GM10266 (cell line): Measurements from ENCODE around the gene DCAF11.

Source experiments
- DNase-seq: peaks from one replicate; pipeline ENCODE4 v3.0.0; 2012; ENCODE audit errors: extremely low spot score
- CTCF ChIP-seq: IDR thresholded peaks from 2 replicates; pipeline ENCODE4 v1.5.1; 2012; ENCODE audit warnings: mild to moderate bottlenecking, low read depth; ENCODE audit not compliant: control insufficient read depth, insufficient read depth; ENCODE audit errors: missing control alignments

DCAF11 gene

GRCh38 chr14:24144451-24144850 is 29.9 kb downstream of the DCAF11 start:
- DNase-seq = no peak
- no peak for TF ChIP-seq CTCF

DNA sequence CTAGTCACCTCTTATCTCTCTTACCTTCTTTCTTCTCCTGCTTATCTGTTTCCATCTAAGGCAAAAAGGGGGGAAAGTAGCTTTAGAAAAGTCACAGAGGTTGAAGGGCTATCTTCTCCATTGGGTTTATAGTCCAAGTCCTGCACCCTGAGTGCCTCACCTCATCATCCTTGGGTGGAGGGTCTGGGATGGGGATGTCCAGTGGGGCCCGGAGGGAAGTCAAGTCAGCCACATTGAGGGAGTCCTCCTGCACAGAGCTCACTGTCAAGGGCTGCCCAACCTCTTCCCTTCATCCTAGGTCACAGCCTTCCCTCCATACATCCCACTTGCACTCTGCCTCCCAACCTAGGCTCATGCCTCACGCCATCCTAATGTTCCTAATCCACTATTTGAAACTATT is 30.6 kb downstream of the DCAF11 start:
- TF ChIP-seq CTCF = no peak
- DNase-seq = no peak

DNA sequence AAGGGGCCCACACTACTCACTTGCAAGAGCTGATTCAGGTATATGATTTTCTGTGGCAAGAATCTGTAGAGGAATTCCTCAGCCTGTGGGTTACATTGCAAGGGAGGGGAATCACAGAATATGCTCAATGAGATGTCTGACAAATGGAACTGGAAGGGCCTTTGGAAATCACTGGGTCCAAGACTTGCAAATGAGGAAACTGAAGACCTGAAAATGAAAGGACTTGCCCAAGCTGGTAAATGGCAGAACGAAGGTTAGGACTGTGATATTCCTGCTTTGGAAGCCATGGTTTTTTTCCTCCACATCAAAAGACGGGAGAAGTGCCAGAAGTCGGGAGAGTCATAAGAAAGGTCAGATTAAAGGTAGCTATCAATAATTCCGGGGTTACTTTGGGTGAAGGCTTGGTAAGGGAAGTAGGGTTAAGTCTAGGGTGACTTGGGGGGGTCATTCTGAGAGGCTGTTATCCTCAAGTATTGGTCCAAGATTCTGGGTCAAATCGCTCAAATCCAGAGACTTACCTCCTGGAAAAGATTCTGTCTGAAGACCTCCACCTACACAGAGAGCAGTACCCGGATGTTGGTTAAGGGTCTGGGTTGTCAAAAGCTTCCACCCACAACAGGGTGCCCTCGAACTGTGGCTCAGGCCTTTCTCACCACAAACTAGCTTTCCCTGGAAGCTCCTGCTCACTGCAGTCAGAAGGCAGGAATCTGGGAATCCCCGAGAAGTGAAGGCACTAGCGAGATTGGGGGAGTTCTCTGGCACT is 31.3 kb downstream of the DCAF11 start:
- TF ChIP-seq CTCF = no peak

GRCh38 chr14:24146453-24146977 is 31.9 kb downstream of the DCAF11 start, which contains the start of gene PSME2:
Gene PSME2 (minus strand): TSS chr14:24146610. CDS start chr14:24146581, 29 bp downstream.
- TF ChIP-seq CTCF = peak; percentile 2
- peak; percentile 98 for DNase-seq

More for the DNA sequence above, 31.3 kb downstream of the DCAF11 start:
- no peak for DNase-seq

DNA sequence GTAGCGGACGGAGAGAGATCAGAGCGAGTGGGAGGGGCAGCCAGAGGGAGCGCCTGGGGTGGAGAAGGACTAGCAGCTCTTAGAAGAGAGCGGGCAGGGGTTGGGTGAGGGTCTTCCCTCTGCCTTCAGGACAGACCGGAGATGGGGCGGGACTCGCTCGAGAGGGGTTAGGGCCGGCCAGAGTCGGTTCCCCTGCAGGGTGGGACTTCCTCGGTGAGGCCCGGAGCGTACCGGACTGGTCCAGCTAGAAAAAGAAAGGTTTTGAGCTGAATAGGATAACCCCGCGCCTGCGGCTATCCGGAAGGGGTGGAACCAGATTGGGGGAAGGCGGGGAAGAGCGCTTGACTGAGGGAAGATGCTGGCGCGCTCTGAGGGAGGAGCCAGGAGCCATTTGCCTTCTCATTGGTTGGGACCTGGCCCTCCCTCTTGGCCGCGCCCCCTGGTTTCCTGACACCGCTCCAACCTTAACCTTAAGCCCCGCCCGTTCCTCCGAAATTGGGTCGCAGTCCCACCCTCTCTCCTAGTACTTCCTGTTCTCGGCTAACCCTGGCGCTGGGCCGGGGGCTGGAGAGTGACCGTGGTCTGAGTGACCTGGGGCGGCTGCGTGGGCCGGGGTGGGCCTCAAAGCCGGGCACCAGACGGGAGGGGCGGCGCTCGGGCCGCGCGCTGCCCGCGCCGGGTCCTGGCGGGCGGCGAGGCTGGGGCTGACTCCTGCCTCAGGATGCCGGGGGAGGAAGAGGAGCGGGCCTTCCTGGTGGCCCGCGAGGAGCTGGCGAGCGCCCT is 32.6 kb downstream of the DCAF11 start, which contains the start of gene RNF31:
TSS of gene RNF31 (plus strand) at position 521 of the 783 bp plus-strand sequence. CDS start at position 722, 201 bp downstream.
- no peak for TF ChIP-seq CTCF
- DNase-seq = peak; percentile 99

- TF ChIP-seq CTCF = no peak
- DNase-seq = no peak
These were observed 33.3 kb downstream of the DCAF11 start for GRCh38 chr14:24147761-24148428.
